Heart right ventricle (tissue), 16 donors: Measurements from ENCODE around the gene PID1. TPM values are rescaled to one million over a fixed set of nuclear protein-coding genes. Genes with fewer than 3 reads are reported as not detected.
A peak's percentile ranks its signal among the peaks of the same experiment; 100 is the strongest.

ENCODE experiments used
- ATAC-seq, 8 donors: fragments of 200-7000 bp; cut with Tn5 transposase; one replicate each; pipeline ENCODE4 v1.9.1; 2020; ENCODE audit warnings: mild to moderate bottlenecking in 8 of 8, moderate library complexity in 8 of 8, moderate number of reproducible peaks in 1 of 8
- DNase-seq, 2 donors: peaks; one replicate each; pipeline ENCODE4 v3.0.0-alpha.2; 2020
- H3K27ac ChIP-seq, 10 donors: fragments of 200-600 bp; sonication (generic) in 2 of 10; one replicate each; pipeline versions ENCODE4 v1.5.0 to v1.8.0; 2020 to 2022; ENCODE audit warnings: mild to moderate bottlenecking in 3 of 10
- H3K27me3 ChIP-seq, 7 donors: fragments of 200-600 bp; one replicate each; pipeline ENCODE4 v1.8.0; 2021 to 2022; ENCODE audit warnings: mild to moderate bottlenecking in 2 of 7
- H3K36me3 ChIP-seq, 9 donors: fragments of 200-600 bp; sonication (generic) in 1 of 9; one replicate each; pipeline versions ENCODE4 v1.5.0 to v1.8.0; 2020 to 2022; ENCODE audit warnings: mild to moderate bottlenecking in 2 of 9
- H3K4me1 ChIP-seq, 9 donors: fragments of 200-600 bp; sonication (generic) in 1 of 9; one replicate each; pipeline versions ENCODE4 v1.5.0 to v1.8.0; 2020 to 2022; ENCODE audit warnings: mild to moderate bottlenecking in 4 of 9
- H3K4me3 ChIP-seq, 10 donors: fragments of 200-600 bp; sonication (generic) in 2 of 10; one replicate each; pipeline versions ENCODE4 v1.5.0 to v1.8.0; 2020 to 2022; ENCODE audit warnings: mild to moderate bottlenecking in 7 of 10, moderate library complexity in 2 of 10
- H3K9me3 ChIP-seq, 11 donors: fragments of 200-600 bp in 10 of 11; sonication (generic) in 2 of 11; one replicate each; pipeline versions ENCODE4 v1.5.0 to v1.8.0; 2013 to 2022; ENCODE audit warnings: mild to moderate bottlenecking in 2 of 11, control low read depth in 1 of 11, moderate library complexity in 1 of 11
- whole genome bisulfite sequencing, 2 donors: extraction: QIAGEN DNeasy Blood & Tissue Kit; methylation state at CpG; one replicate each; pipeline ENCODE4 v1.1.7; 2013; ENCODE audit warnings: inconsistent platforms in 1 of 2; 5-methylcytosine and 5-hydroxymethylcytosine counted together
- intact Hi-C, 10 donors: fragments of 100-400 bp; cut with DNase I; formaldehyde crosslinking; loops; one replicate each; pipeline versions ENCODE4 v1.11.1 to v1.14.2; 2022
- polyA plus RNA-seq, 2 donors: library from polyadenylated mRNA; stranded (reverse); fragments of 200-250 nt; gene quantifications; one replicate each; pipeline ENCODE4 v1.2.3, GENCODE V29; 2013
- total RNA-seq, 10 donors: library from RNA; stranded (reverse); fragmentation: NEBNext Ultra II Directional in 3 of 10; extraction: Animal tissue kit (Norgen Biotek cat#: 25700) in 3 of 10; gene quantifications; one replicate each; pipeline versions ENCODE4 v1.2.1 to v1.2.4, GENCODE V29; 2021 to 2023
- TF ChIP-seq, protein P1 (sequence below), 9 donors: fragments of 200-600 bp; sonication (generic) in 2 of 9; IDR thresholded peaks; one replicate each; pipeline versions ENCODE4 v1.5.0 to v1.8.0; 2021 to 2022; ENCODE audit warnings: antibody characterized with exemption in 9 of 9, mild to moderate bottlenecking in 5 of 9, moderate library complexity in 1 of 9
- donor health status: Arrhythmogenic right ventricular cardiomyopathy.
- donor health status: ischemic (EF 13 %, LVEDD 7.1; RV severe dilation, severe dysfunction).
- donor health status: healthy with polysubstance abuse.
- donor health status: DM: no; HTN: yes; CAD: no.
- donor health status: DM: no; HTN: no; CAD: no.
- donor health status: ischemic (EF 25% LVEDD 6.9; RV normal size, moderate dysfunction).
- donor health status: ischemic (EF 25% LVEDD 5.7; RV mildly dilated, moderate dysfunction).
- donor health status: healthy.
- donor health status: DM: yes; HTN: yes; CAD: no.
- donor health status: Ischemic cardiomyopathy.
- donor health status: ischemic (EF 35%, LVEDD 5.7; RV mildly dilated, moderate dysfunction).
- donor health status: nonischemic (EF 11% LVEDD 7.7; RV severe dilation, severe dysfunction).
- donor health status: DM: yes; HTN: yes; CAD: no.
- donor health status: PGD.
- donor health status: ischemic (EF 29% LVEDD 5.4; RV normal size, mild dysfunction).
- donor health status: nonischemic (EF 23%, LVEDD 6.1; RV moderate dilation, normal function).

PID1 gene
- total and polyA plus RNA-seq, 12 donors = 3.6 to 12.0 (median 6.1) TPM

DNA sequence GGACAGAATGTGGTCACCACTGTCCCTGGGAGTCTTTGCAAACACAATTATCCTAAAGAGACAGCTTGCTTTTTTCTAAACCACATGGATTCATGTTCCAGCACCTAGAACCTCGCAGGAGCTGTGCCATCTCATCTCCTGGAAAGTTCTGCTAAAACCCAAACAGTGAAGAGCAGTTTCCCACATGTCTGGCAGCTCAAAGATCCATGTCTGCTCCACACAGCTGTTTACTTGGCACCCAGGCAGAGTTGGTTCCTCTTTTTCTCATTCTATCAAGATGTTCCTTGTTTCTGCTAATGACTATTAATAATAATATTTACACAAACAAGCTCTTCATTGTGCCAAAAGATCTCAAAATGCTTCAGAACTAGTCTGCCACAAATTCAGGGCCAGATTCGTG, 30.1 kb upstream of the PID1 start:
- Histone ChIP-seq H3K9me3 (no peaks in the 10 kb centered on the region), H3K4me1 (peaks cover 0 to 31% (median 0%) of the 10 kb centered on the region in 9 donors), H3K36me3 (no peaks in the 10 kb centered on the region), H3K27me3 (peaks cover 0 to 3% (median 0%) of the 10 kb centered on the region in 7 donors), H3K27ac (peak overlapping the region in 2 of 10 donors; percentile 9 to 76), H3K4me3 (no peak overlapping the region)
- TF ChIP-seq, protein P1, sequence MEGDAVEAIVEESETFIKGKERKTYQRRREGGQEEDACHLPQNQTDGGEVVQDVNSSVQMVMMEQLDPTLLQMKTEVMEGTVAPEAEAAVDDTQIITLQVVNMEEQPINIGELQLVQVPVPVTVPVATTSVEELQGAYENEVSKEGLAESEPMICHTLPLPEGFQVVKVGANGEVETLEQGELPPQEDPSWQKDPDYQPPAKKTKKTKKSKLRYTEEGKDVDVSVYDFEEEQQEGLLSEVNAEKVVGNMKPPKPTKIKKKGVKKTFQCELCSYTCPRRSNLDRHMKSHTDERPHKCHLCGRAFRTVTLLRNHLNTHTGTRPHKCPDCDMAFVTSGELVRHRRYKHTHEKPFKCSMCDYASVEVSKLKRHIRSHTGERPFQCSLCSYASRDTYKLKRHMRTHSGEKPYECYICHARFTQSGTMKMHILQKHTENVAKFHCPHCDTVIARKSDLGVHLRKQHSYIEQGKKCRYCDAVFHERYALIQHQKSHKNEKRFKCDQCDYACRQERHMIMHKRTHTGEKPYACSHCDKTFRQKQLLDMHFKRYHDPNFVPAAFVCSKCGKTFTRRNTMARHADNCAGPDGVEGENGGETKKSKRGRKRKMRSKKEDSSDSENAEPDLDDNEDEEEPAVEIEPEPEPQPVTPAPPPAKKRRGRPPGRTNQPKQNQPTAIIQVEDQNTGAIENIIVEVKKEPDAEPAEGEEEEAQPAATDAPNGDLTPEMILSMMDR (IDR thresholded peaks at IDR 0.05) = no peak
- intact Hi-C loops = no loop called here
- DNase-seq = no peak
- WGBS, 2 donors = 48 to 62% methylated on average over 2 of the region's 2 CpGs
- ATAC-seq = peak in 3 of 8 donors; percentile 38 to 47 (median 44)

DNA sequence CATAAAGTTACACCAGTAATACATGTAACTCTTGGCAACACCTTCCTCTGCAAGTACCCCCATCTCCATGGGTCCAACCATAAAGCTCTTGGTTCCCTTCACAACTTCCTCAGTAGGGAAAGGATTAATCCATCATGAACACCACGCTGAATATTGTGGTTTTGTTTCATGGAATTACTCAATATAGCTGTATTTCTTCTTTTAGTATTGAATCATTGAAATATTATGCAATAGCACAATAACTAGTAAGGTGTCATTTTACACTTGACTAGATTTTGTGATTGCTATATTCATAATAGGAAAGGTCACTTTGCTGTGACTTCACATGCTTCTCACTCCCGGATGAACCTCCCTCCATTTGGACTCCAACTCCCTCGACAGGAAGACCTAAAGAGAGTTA, 29.7 kb upstream of the PID1 start:
- DNase-seq (no peak), ATAC-seq (peak in 2 of 8 donors; percentile 25 to 69)
- Histone ChIP-seq H3K4me3 (no peak overlapping the region), H3K27ac (peak overlapping the region in 2 of 10 donors; percentile 9 to 76), H3K4me1 (peaks cover 0 to 36% (median 0%) of the 10 kb centered on the region in 9 donors), H3K9me3 (no peaks in the 10 kb centered on the region), H3K36me3 (no peaks in the 10 kb centered on the region), H3K27me3 (peaks cover 0 to 3% (median 0%) of the 10 kb centered on the region in 7 donors)
- 59 to 61% methylated on average over 3 of the region's 3 CpGs for WGBS, 2 donors
- TF ChIP-seq, protein P1 (IDR thresholded peaks at IDR 0.05) = no peak
- intact Hi-C loops = no loop called here

DNA sequence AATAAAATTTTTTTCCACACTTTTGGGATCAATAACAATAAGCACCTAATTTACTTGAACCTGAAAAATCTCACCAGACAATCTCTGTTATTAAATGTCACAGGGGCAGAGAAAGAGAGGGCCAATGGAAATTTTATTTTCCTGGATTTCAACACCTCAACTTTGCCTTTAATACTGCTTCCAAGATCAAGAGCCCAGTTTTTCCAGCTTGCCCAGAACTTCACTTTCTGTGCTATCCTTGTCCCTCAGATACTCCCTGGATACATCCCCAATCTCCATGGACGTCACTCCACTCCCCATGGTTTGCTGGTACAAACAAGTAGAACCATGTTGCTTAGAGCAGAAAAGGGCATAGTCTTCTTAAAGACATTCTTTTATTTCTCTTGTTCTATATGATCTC, 29.3 kb upstream of the PID1 start:
- WGBS, 2 donors = 40 to 52% methylated on average over 1 of the region's 1 CpG
- Histone ChIP-seq H3K9me3 (no peaks in the 10 kb centered on the region), H3K27me3 (peaks cover 0 to 3% (median 0%) of the 10 kb centered on the region in 7 donors), H3K4me3 (no peak overlapping the region), H3K4me1 (peaks cover 0 to 39% (median 0%) of the 10 kb centered on the region in 9 donors), H3K36me3 (no peaks in the 10 kb centered on the region), H3K27ac (peak overlapping the region in 1 of 10 donors; percentile 76)
- intact Hi-C loops = no loop called here
- TF ChIP-seq, protein P1 (IDR thresholded peaks at IDR 0.05) = no peak
- no peak for DNase-seq
- no peak for ATAC-seq

DNA sequence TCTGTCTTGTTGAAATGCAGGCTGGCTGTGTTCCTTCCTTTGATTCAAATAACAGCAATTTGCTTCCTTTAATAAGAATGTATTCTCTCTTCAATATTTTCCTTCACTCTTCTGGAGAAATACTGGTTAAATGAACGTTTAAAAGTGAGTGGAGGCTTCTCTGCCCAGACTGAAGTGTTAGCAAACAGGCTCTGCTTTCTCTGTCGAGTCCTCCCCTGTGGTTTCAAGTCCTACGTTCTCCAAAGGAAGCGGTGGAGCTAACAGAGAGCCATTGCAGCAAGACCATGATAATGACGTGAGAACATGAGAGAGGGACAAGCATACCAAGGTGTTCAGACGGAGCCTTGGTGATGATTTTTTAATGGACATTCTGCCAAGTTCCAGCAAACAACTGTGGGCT, 26.2 kb upstream of the PID1 start:
- peak in 6 of 8 donors; percentile 49 to 70 (median 64) for ATAC-seq
- H3K4me1 ChIP-seq = peaks cover 0 to 43% (median 0%) of the 10 kb centered on the region in 9 donors
- DNase-seq = peak in 1 of 2 donors; percentile 15
- TF ChIP-seq, protein P1 (IDR thresholded peaks at IDR 0.05) = no peak
- WGBS, 2 donors = 37 to 43% methylated on average over 6 of the region's 6 CpGs
- no peaks in the 10 kb centered on the region for H3K9me3 ChIP-seq
- H3K36me3 ChIP-seq = no peaks in the 10 kb centered on the region
- intact Hi-C loops = no loop called here
- H3K27ac ChIP-seq = peak overlapping the region in 4 of 10 donors; percentile 12 to 71 (median 36)
- H3K4me3 ChIP-seq = no peak overlapping the region
- H3K27me3 ChIP-seq = peaks cover 0 to 3% (median 0%) of the 10 kb centered on the region in 7 donors
